Adrenal gland (tissue), 12 donors: Measurements from ENCODE around the gene SLC25A31. TPM values are rescaled to one million over a fixed set of nuclear protein-coding genes. Genes with fewer than 3 reads are reported as not detected.

Experiments used
- DNase-seq, 7 donors: peaks; one replicate each; pipeline ENCODE4 v3.0.0-alpha.2; 2019 to 2020
- H3K27ac ChIP-seq, 5 donors: fragments of 200-600 bp; sonication (generic) in 4 of 5; 1 replicate in 3 of 5; 2 replicates in 2 of 5; pipeline versions ENCODE4 v1.5.1 to v1.8.0; 2016 to 2020; ENCODE audit warnings: mild to moderate bottlenecking in 1 of 5
- H3K27me3 ChIP-seq: fragments of 200-600 bp; 2 replicates; pipeline ENCODE4 v1.8.0; 2021
- H3K36me3 ChIP-seq, 2 donors: fragments of 200-600 bp; replicated peaks in 1 of 2; 1 replicate in 1 of 2; 2 replicates in 1 of 2; pipeline versions ENCODE4 v1.5.1 to v1.8.0; 2018 to 2022
- H3K4me1 ChIP-seq, 2 donors: fragments of 200-600 bp; replicated peaks in 1 of 2; 1 replicate in 1 of 2; 2 replicates in 1 of 2; pipeline versions ENCODE4 v1.5.1 to v1.8.0; 2018 to 2021
- H3K4me3 ChIP-seq, 4 donors: fragments of 200-600 bp; sonication (generic) in 3 of 4; one replicate each; pipeline ENCODE4 v1.5.1; 2016 to 2018
- H3K9me3 ChIP-seq, 3 donors: fragments of 200-600 bp; sonication (generic) in 1 of 3; replicated peaks in 1 of 3; 1 replicate in 2 of 3; 2 replicates in 1 of 3; pipeline versions ENCODE4 v1.5.1 to v1.8.0; 2016 to 2021
- POLR2A ChIP-seq, 2 donors: fragments of 450-650 bp; IDR thresholded peaks; one replicate each; pipeline ENCODE4 v1.6.1; 2017; ENCODE audit warnings: antibody characterized with exemption in 2 of 2, mild to moderate bottlenecking in 2 of 2, moderate library complexity in 1 of 2
- WGBS, 4 donors: extraction: QIAGEN DNeasy Blood & Tissue Kit in 2 of 4; methylation state at CpG; one replicate each; pipeline versions ENCODE4 v1.1.5 to v1.1.7; 2013 to 2017; 5-methylcytosine and 5-hydroxymethylcytosine counted together
- intact Hi-C, 2 donors: fragments of 100-400 bp; cut with DNase I; formaldehyde crosslinking; loops; one replicate each; pipeline versions ENCODE4 v1.14.1 to v1.15.0; 2022 to 2023
- polyA plus RNA-seq, 3 donors: library from polyadenylated mRNA; stranded (reverse); fragments of 200-250 nt in 2 of 3; fragments of 350-450 nt in 1 of 3; fragmentation: Illumina TruSeq in 1 of 3; extraction: RNeasy Lipid Tissue Mini Kit (QIAGEN cat#74804) in 1 of 3; gene quantifications; one replicate each; pipeline ENCODE4 v1.2.3, GENCODE V29; 2013 to 2014
- total RNA-seq, 9 donors: library from RNA; depleted of rRNA in 4 of 9; stranded (reverse); fragments of >200 nt in 4 of 9; fragments of 120-200 nt in 1 of 9; fragmentation: NEBNext Ultra II Directional in 1 of 9; extraction: Animal tissue kit (Norgen Biotek cat#: 25700) in 1 of 9; gene quantifications; one replicate each; pipeline versions ENCODE4 v1.1.0 to v1.2.4, GENCODE V29; 2013 to 2023
- TF ChIP-seq, protein P1 (sequence below), 6 experiments: fragments of 450-650 bp in 4 of 6; fragments of 200-600 bp in 2 of 6; sonication (generic) in 1 of 6; IDR thresholded peaks; 1 replicate in 5 of 6; 2 replicates in 1 of 6; pipeline versions ENCODE4 v1.5.1 to v1.8.0; 2016 to 2021; ENCODE audit warnings: antibody characterized with exemption in 6 of 6, mild to moderate bottlenecking in 2 of 6, moderate library complexity in 1 of 6
- donor health status: healthy with polysubstance abuse.
- donor health status: Bipolar disorder and iron deficiency.
- donor health status: DM: yes; HTN: yes; CAD: no.
- donor health status: DM: no; HTN: no; CAD: no.
- donor health status: DM: no; HTN: no; CAD: no.
- donor health status: DM: yes; HTN: yes; CAD: no.

The SLC25A31 gene
- total and polyA plus RNA-seq, 12 donors = not detected

- no peak overlapping the region for H3K27ac ChIP-seq
- H3K9me3 ChIP-seq = no peaks in the 10 kb centered on the region
- DNase-seq = peak in 4 of 7 donors; percentile 15 to 38 (median 28)
- H3K27me3 ChIP-seq = no peaks in the 10 kb centered on the region
- intact Hi-C loops = no loop called here
- WGBS, 4 donors = 31 to 54% (median 46%) methylated on average over 4 of the region's 4 CpGs
- TF ChIP-seq POLR2A (IDR thresholded peaks at IDR 0.05) = no peak
- TF ChIP-seq, protein P1, sequence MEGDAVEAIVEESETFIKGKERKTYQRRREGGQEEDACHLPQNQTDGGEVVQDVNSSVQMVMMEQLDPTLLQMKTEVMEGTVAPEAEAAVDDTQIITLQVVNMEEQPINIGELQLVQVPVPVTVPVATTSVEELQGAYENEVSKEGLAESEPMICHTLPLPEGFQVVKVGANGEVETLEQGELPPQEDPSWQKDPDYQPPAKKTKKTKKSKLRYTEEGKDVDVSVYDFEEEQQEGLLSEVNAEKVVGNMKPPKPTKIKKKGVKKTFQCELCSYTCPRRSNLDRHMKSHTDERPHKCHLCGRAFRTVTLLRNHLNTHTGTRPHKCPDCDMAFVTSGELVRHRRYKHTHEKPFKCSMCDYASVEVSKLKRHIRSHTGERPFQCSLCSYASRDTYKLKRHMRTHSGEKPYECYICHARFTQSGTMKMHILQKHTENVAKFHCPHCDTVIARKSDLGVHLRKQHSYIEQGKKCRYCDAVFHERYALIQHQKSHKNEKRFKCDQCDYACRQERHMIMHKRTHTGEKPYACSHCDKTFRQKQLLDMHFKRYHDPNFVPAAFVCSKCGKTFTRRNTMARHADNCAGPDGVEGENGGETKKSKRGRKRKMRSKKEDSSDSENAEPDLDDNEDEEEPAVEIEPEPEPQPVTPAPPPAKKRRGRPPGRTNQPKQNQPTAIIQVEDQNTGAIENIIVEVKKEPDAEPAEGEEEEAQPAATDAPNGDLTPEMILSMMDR (IDR thresholded peaks at IDR 0.05) = no peak
- H3K36me3 ChIP-seq = no peaks in the 10 kb centered on the region
- peaks cover 0 to 4% of the 10 kb centered on the region in 2 donors for H3K4me1 ChIP-seq
- no peak overlapping the region for H3K4me3 ChIP-seq
Measured at GRCh38 chr4:127698789-127699200, 31.4 kb upstream of the SLC25A31 start.

- Histone ChIP-seq H3K4me1 (no peaks in the 10 kb centered on the region), H3K4me3 (no peak overlapping the region), H3K9me3 (no peaks in the 10 kb centered on the region), H3K27ac (peak overlapping the region in 1 of 5 donors; percentile 9), H3K27me3 (no peaks in the 10 kb centered on the region), H3K36me3 (no peaks in the 10 kb centered on the region)
- intact Hi-C loops = no loop called here
- DNase-seq = peak; percentile 74 to 88 (median 83)
- 18 to 40% (median 28%) methylated on average over 4 to 5 of the region's 5 CpGs for WGBS, 4 donors
- TF ChIP-seq POLR2A (IDR thresholded peaks at IDR 0.05) = no peak
- TF ChIP-seq, protein P1 (IDR thresholded peaks at IDR 0.05) = no peak
Measured at GRCh38 chr4:127708985-127709384, 21.2 kb upstream of the SLC25A31 start.

- TF ChIP-seq, protein P1 (IDR thresholded peaks at IDR 0.05) = no peak
- no peak for TF ChIP-seq POLR2A (IDR thresholded peaks at IDR 0.05)
- H3K36me3 ChIP-seq = no peaks in the 10 kb centered on the region
Measured at GRCh38 chr4:127709456-127709855, 20.7 kb upstream of the SLC25A31 start.

GRCh38 chr4:127731406-127731805 lies 1.2 kb downstream of the SLC25A31 start:
- Histone ChIP-seq H3K36me3 (no peaks in the 10 kb centered on the region), H3K27me3 (peaks cover 3% of the 10 kb centered on the region), H3K4me3 (no peak overlapping the region), H3K27ac (no peak overlapping the region), H3K4me1 (no peaks in the 10 kb centered on the region), H3K9me3 (no peaks in the 10 kb centered on the region)
- TF ChIP-seq, protein P1 (IDR thresholded peaks at IDR 0.05) = no peak
- no peak for TF ChIP-seq POLR2A (IDR thresholded peaks at IDR 0.05)
- intact Hi-C loops = loop anchor here in 1 of 2 donors (5.0 kb wide), 1 partner anchor 124 kb away; no protein-coding TSS in a partner anchor
- DNase-seq = no peak
- WGBS, 4 donors = 86 to 94% (median 89%) methylated on average over 19 of the region's 19 CpGs

More at GRCh38 chr4:127709456-127709855, 20.7 kb upstream of the SLC25A31 start:
- Histone ChIP-seq H3K9me3 (no peaks in the 10 kb centered on the region), H3K4me3 (no peak overlapping the region), H3K4me1 (no peaks in the 10 kb centered on the region), H3K27ac (no peak overlapping the region), H3K27me3 (no peaks in the 10 kb centered on the region)
- no peak for DNase-seq
- intact Hi-C loops = no loop called here
- WGBS, 4 donors = 51 to 69% (median 62%) methylated on average over 3 of the region's 3 CpGs
